H1 (cell line): ENCODE results near the gene NOD2. TPM values are rescaled to one million over a fixed set of nuclear protein-coding genes. Genes with fewer than 3 reads are reported as not detected.

Experiments used
- CTCF ChIA-PET: fragments of 300-600 bp; sonication (Branson Sonifier 250); formaldehyde crosslinking; loops from one replicate; lab custom pipeline; 2021; ENCODE audit not compliant: partially characterized antibody; lab: Charles Lee
- POLR2A ChIA-PET: fragments of 300-600 bp; sonication (Branson Sonifier 250); formaldehyde crosslinking; loops from one replicate; lab custom pipeline; 2021; ENCODE audit warnings: inconsistent platforms; ENCODE audit not compliant: partially characterized antibody; lab: Charles Lee
- DNase-seq, 2 experiments: peaks; one replicate each; pipeline versions ENCODE4 v3.0.0 to v3.0.0-alpha.2; 2010 to 2022; ENCODE audit warnings: low spot score in 2 of 2, low read depth in 1 of 2, mixed read lengths in 1 of 2
- FAIRE-seq: peaks from 2 replicates; lab custom pipeline; 2011; peaks lifted over from hg19 to GRCh38; lab: Jason Lieb, UNC
- H2AFZ ChIP-seq: 2 replicates; pipeline ENCODE4 v1.8.1; 2012; ENCODE audit warnings: low read length, inconsistent platforms
- H2AK5ac ChIP-seq: 2 replicates; pipeline ENCODE4 v1.6.1; 2013; ENCODE audit warnings: low read depth, low read length
- H2BK120ac ChIP-seq: replicated peaks from 2 replicates; pipeline ENCODE3; 2013; ENCODE audit warnings: low read depth, low read length, inconsistent platforms
- H2BK12ac ChIP-seq: 2 replicates; pipeline ENCODE4 v1.6.1; 2013; ENCODE audit warnings: low read depth, low read length
- H2BK15ac ChIP-seq: 2 replicates; pipeline ENCODE4 v1.6.1; 2013; ENCODE audit warnings: low read length
- H2BK20ac ChIP-seq: 2 replicates; pipeline ENCODE4 v1.6.1; 2013; ENCODE audit warnings: low read length
- H2BK5ac ChIP-seq: 2 replicates; pipeline ENCODE4 v1.6.1; 2013; ENCODE audit warnings: low read depth, low read length
- H3K14ac ChIP-seq: 2 replicates; pipeline ENCODE4 v1.6.1; 2013; ENCODE audit warnings: inconsistent platforms; ENCODE audit not compliant: insufficient read length
- H3K18ac ChIP-seq: 2 replicates; pipeline ENCODE4 v1.6.1; 2013; ENCODE audit warnings: low read length; ENCODE audit errors: extremely low read depth
- H3K23ac ChIP-seq: 2 replicates; pipeline ENCODE4 v1.6.1; 2013; ENCODE audit warnings: inconsistent platforms; ENCODE audit not compliant: insufficient read length
- H3K23me2 ChIP-seq: 2 replicates; pipeline ENCODE4 v1.6.1; 2013; ENCODE audit warnings: low read depth, low read length
- H3K27ac ChIP-seq: 2 replicates; pipeline ENCODE4 v1.6.1; 2011; ENCODE audit warnings: low read depth, low read length, inconsistent platforms
- H3K27me3 ChIP-seq, 4 experiments: replicated peaks in 1 of 4; 1 replicate in 1 of 4; 2 replicates in 3 of 4; pipeline versions ENCODE4 v1.6.1 to v1.8.1; 2011 to 2013; ENCODE audit warnings: low read length in 3 of 4, mild to moderate bottlenecking in 3 of 4, inconsistent platforms in 2 of 4, mixed read lengths in 2 of 4, moderate library complexity in 1 of 4; ENCODE audit not compliant: control insufficient read depth in 3 of 4, insufficient read depth in 3 of 4; ENCODE audit errors: extremely low read depth in 1 of 4
- H3K36me3 ChIP-seq, 4 experiments: 2 replicates each; pipeline versions ENCODE4 v1.6.1 to v1.8.1; 2011 to 2013; ENCODE audit warnings: mild to moderate bottlenecking in 4 of 4, low read length in 3 of 4, moderate library complexity in 2 of 4, control low read depth in 1 of 4, inconsistent platforms in 1 of 4; ENCODE audit not compliant: insufficient read depth in 4 of 4, control insufficient read depth in 2 of 4
- H3K4ac ChIP-seq: replicated peaks from 2 replicates; pipeline ENCODE3; 2013; ENCODE audit warnings: low read length, low read depth, mixed read lengths, inconsistent platforms; ENCODE audit not compliant: insufficient read length
- H3K4me1 ChIP-seq, 4 experiments: replicated peaks in 1 of 4; 1 replicate in 1 of 4; 2 replicates in 3 of 4; pipeline versions ENCODE4 v1.6.1 to v1.8.1; 2011 to 2013; ENCODE audit warnings: low read length in 3 of 4, inconsistent platforms in 2 of 4, mixed read lengths in 1 of 4; ENCODE audit not compliant: insufficient read depth in 4 of 4, control insufficient read depth in 3 of 4
- H3K4me2 ChIP-seq, 2 experiments: 2 replicates each; pipeline versions ENCODE4 v1.6.1 to v1.8.1; 2011 to 2013; ENCODE audit warnings: low read depth in 2 of 2, low read length in 2 of 2, control low read depth in 1 of 2, inconsistent platforms in 1 of 2, mild to moderate bottlenecking in 1 of 2; ENCODE audit not compliant: insufficient read depth in 1 of 2
- H3K4me3 ChIP-seq, 4 experiments: fragments of 200-600, 300-600 bp in 1 of 4; sonication (generic), shearing (Covaris generic), sonication (Bioruptor Twin) in 1 of 4; 2 replicates each; pipeline versions ENCODE4 v1.5.1 to v1.8.1; 2011 to 2016; ENCODE audit warnings: low read length in 4 of 4, low read depth in 3 of 4, control low read depth in 2 of 4, inconsistent platforms in 2 of 4, mild to moderate bottlenecking in 2 of 4, mixed read lengths in 1 of 4, moderate library complexity in 1 of 4; ENCODE audit not compliant: insufficient read depth in 2 of 4; ENCODE audit errors: extremely low read depth in 1 of 4
- H3K56ac ChIP-seq: replicated peaks from 2 replicates; pipeline ENCODE3; 2013; ENCODE audit warnings: low read depth, mild to moderate bottlenecking, mixed read lengths, low read length, inconsistent platforms; ENCODE audit not compliant: insufficient read length
- H3K79me1 ChIP-seq: 2 replicates; pipeline ENCODE4 v1.6.1; 2013; ENCODE audit warnings: low read depth, low read length, control low read depth
- H3K79me2 ChIP-seq, 2 experiments: 2 replicates each; pipeline versions ENCODE4 v1.6.1 to v1.8.1; 2012 to 2013; ENCODE audit warnings: low read length in 2 of 2, mild to moderate bottlenecking in 2 of 2, inconsistent platforms in 1 of 2; ENCODE audit not compliant: insufficient read depth in 2 of 2, control insufficient read depth in 1 of 2
- H3K9ac ChIP-seq, 4 experiments: replicated peaks in 1 of 4; 1 replicate in 1 of 4; 2 replicates in 3 of 4; pipeline versions ENCODE4 v1.6.1 to v1.8.1; 2011 to 2013; ENCODE audit warnings: low read depth in 3 of 4, low read length in 3 of 4, control low read depth in 2 of 4, mild to moderate bottlenecking in 2 of 4, moderate library complexity in 2 of 4, inconsistent platforms in 1 of 4; ENCODE audit errors: extremely low read depth in 1 of 4
- H3K9me3 ChIP-seq, 2 experiments: 2 replicates each; pipeline versions ENCODE4 v1.6.1 to v1.8.1; 2012 to 2013; ENCODE audit warnings: mild to moderate bottlenecking in 2 of 2, moderate library complexity in 2 of 2, control low read depth in 1 of 2, inconsistent platforms in 1 of 2, low read depth in 1 of 2, low read length in 1 of 2, mixed read lengths in 1 of 2; ENCODE audit not compliant: insufficient read depth in 2 of 2
- H4K20me1 ChIP-seq, 2 experiments: replicated peaks in 1 of 2; 2 replicates each; pipeline versions ENCODE3 to v1.8.1; 2011 to 2013; ENCODE audit warnings: inconsistent platforms in 2 of 2, low read length in 2 of 2, mild to moderate bottlenecking in 1 of 2; ENCODE audit not compliant: insufficient read depth in 2 of 2, control insufficient read depth in 1 of 2
- H4K5ac ChIP-seq: 2 replicates; pipeline ENCODE4 v1.6.1; 2013; ENCODE audit warnings: low read length, low read depth, mixed read lengths, inconsistent platforms; ENCODE audit not compliant: insufficient read length
- H4K8ac ChIP-seq: 2 replicates; pipeline ENCODE4 v1.8.0; 2013; ENCODE audit warnings: mild to moderate bottlenecking, moderate library complexity, low read length, inconsistent platforms; ENCODE audit not compliant: insufficient read depth; ENCODE audit errors: extremely low read depth
- H4K91ac ChIP-seq: replicated peaks from 2 replicates; pipeline ENCODE3; 2013; ENCODE audit warnings: low read length, mixed read lengths, inconsistent platforms; ENCODE audit not compliant: insufficient read length
- WGBS, 2 experiments: shearing (Covaris generic) in 1 of 2; methylation state at CpG; one replicate each; pipeline versions ENCODE4 v1.1.6 to v1.1.7; 2013 to 2015; ENCODE audit warnings: low lambda C conversion rate in 2 of 2, mixed read lengths in 2 of 2, inconsistent platforms in 1 of 2, low coverage in 1 of 2, missing lambda C conversion rate in 1 of 2; ENCODE audit not compliant: insufficient replicate concordance in 2 of 2, insufficient coverage in 1 of 2, insufficient read length in 1 of 2; ENCODE audit errors: extremely low coverage in 1 of 2, missing lambda C conversion rate in 1 of 2; 5-methylcytosine and 5-hydroxymethylcytosine counted together
- polyA plus RNA-seq, 7 experiments: library from polyadenylated mRNA; depleted of rRNA in 3 of 7; stranded (reverse) in 5 of 7; unstranded in 2 of 7; fragments of >200 nt in 5 of 7; fragments of 200-250 nt in 2 of 7; gene quantifications; 1 replicate in 5 of 7; 2 replicates in 1 of 7; 4 replicates in 1 of 7; pipeline versions ENCODE4 v1.2.1 to v1.2.3, GENCODE V29; 2011 to 2013; ENCODE audit warnings: missing spikeins in 2 of 7, mixed read lengths in 2 of 7
- total RNA-seq: library from RNA; stranded (reverse); fragmentation: NEBNext Ultra II Directional; extraction: Animal tissue kit (Norgen Biotek cat#: 25700); gene quantifications from 2 replicates; pipeline ENCODE4 v1.2.1, GENCODE V29; 2021

NOD2 gene
- total and polyA plus RNA-seq, 2 of the 8 experiments (the other 6 are each of a cell fraction or from before 2014, with no cell fraction given), result 0.37 to 0.42 TPM

- Histone ChIP-seq H3K9ac (no peak overlapping the region), H3K56ac (no peak overlapping the region), H3K4me1 (no peaks in the 10 kb centered on the region), H3K27me3 (no peaks in the 10 kb centered on the region), H3K4me2 (no peak overlapping the region), H3K4me3 (no peak overlapping the region), H2BK20ac (no peak overlapping the region), H3K4ac (no peak overlapping the region), H4K91ac (no peak overlapping the region), H3K9me3 (no peaks in the 10 kb centered on the region), H3K23ac (no peak overlapping the region), H3K27ac (no peak overlapping the region), H2BK12ac (no peak overlapping the region), H3K18ac (no peak overlapping the region), H2BK5ac (no peak overlapping the region), H3K14ac (no peak overlapping the region), H3K79me2 (no peaks in the 10 kb centered on the region), H2AK5ac (no peak overlapping the region), H4K8ac (peak overlapping the region; percentile 36; the same call in 1 of the 2 replicates), H2BK120ac (no peak overlapping the region), H3K79me1 (no peaks in the 10 kb centered on the region), H2BK15ac (no peak overlapping the region), H3K23me2 (no peaks in the 10 kb centered on the region), H3K36me3 (no peaks in the 10 kb centered on the region), H4K5ac (no peak overlapping the region), H2AFZ (no peak overlapping the region), H4K20me1 (no peaks in the 10 kb centered on the region)
- WGBS, 2 experiments, result 87% methylated on average over 14 of the region's 14 CpGs; no CpG with 5 or more reads in 1 of the 2 experiments
- FAIRE-seq (no peak), DNase-seq (no peak)
- ChIA-PET POLR2A (interaction anchor here (1.2 kb wide), 1 partner anchor 14 kb away, joined by 3 read pairs; no protein-coding TSS in a partner anchor), CTCF (interaction anchor here (0.8 to 21.1 kb wide), 10 partner anchors 7 to 169 kb away, joined by 3 to 279 read pairs (median 6); no protein-coding TSS in a partner anchor)
Measured at GRCh38 chr16:50679266-50679665, 14.1 kb upstream of the NOD2 start.
